Neural cell (in vitro differentiated cells): Measurements from ENCODE around the gene LMO2.

ENCODE experiments used
- CTCF ChIP-seq: fragments of 450-650 bp; IDR thresholded peaks from 2 replicates; pipeline ENCODE4 v1.5.1; 2014; ENCODE audit warnings: antibody characterized with exemption, mild to moderate bottlenecking, moderate library complexity; ENCODE audit not compliant: poor library complexity, severe bottlenecking
- EZH2 ChIP-seq: fragments of 200-600, 300-800 bp; shearing (Covaris generic), sonication (generic); IDR thresholded peaks from 2 replicates; pipeline ENCODE4 v1.6.1; 2014; ENCODE audit warnings: antibody characterized with exemption, low read length, borderline replicate concordance, mild to moderate bottlenecking; ENCODE audit not compliant: insufficient read depth, poor library complexity, severe bottlenecking
- REST ChIP-seq: IDR thresholded peaks from 2 replicates; pipeline ENCODE4 v1.6.1; 2012; ENCODE audit warnings: borderline replicate concordance
- TAF1 ChIP-seq: IDR thresholded peaks from 2 replicates; pipeline ENCODE4 v1.6.1; 2012; ENCODE audit warnings: low read depth

- TF ChIP-seq EZH2 (no peak), CTCF (no peak), REST (no peak), TAF1 (no peak)
Observed at GRCh38 chr11:33900159-33900840, 8.4 kb upstream of the LMO2 start.
